HG02973 (cell line): ENCODE measurements around the gene SLC16A8.

Source experiments
- ATAC-seq: cut with Tn5 transposase; IDR thresholded peaks from one replicate; pipeline ENCODE4 v1.9.1; 2021; ENCODE audit warnings: moderate library complexity; ENCODE audit not compliant: unreplicated experiment

SLC16A8 gene

GRCh38 chr22:38073150-38074130, 10.5 kb downstream of the SLC16A8 start:
- no peak for ATAC-seq

GRCh38 chr22:38072322-38073149, 11.4 kb downstream of the SLC16A8 start:
- ATAC-seq, result no peak

DNA sequence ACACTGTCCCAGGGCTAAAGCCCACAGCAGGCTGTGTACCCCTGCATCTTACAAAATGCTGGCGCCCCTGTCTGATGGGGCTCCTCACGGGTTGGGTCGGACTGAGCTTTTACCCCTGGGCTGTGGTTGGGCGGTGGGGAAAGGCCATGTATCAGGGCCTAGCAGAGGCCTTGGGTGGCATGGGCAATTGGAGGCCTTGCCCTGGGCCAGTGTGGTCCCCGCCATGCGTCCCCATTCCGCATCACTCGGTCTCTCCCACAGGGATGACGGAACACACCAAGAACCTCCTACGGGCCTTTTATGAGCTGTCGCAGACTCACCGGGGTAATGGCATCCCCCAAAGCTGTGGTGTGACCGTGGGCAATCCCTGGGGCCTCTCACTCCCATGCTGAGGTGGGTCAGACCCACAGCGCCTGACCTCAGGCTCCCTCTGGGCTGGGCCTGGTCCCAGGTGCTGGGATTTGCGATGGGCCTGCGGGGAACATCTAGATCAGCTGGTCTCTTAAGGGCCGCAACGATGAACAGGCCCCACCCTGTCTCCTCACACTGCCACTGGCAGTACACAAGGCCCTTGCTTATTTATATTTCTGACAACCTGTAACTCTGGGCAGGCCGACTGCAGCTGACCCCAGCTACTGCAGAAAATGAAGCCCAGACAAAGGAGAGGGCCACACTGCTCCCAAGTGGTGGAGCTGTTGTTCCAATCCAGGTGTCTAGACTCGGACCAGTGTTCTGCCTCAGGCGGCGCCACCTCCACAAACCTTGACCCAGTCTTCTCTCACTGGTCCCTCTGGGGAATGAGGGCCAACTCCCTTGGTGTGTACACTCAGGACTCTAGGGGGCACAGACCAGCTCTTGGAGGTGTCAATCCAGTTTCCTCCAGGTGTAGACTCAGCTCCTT, 12.3 kb downstream of the SLC16A8 start:
- ATAC-seq, result no peak

- ATAC-seq, result no peak
Observed at GRCh38 chr22:38070250-38070921, 13.6 kb downstream of the SLC16A8 start.

- no peak for ATAC-seq
Observed at GRCh38 chr22:38069372-38070249, 14.4 kb downstream of the SLC16A8 start.

DNA sequence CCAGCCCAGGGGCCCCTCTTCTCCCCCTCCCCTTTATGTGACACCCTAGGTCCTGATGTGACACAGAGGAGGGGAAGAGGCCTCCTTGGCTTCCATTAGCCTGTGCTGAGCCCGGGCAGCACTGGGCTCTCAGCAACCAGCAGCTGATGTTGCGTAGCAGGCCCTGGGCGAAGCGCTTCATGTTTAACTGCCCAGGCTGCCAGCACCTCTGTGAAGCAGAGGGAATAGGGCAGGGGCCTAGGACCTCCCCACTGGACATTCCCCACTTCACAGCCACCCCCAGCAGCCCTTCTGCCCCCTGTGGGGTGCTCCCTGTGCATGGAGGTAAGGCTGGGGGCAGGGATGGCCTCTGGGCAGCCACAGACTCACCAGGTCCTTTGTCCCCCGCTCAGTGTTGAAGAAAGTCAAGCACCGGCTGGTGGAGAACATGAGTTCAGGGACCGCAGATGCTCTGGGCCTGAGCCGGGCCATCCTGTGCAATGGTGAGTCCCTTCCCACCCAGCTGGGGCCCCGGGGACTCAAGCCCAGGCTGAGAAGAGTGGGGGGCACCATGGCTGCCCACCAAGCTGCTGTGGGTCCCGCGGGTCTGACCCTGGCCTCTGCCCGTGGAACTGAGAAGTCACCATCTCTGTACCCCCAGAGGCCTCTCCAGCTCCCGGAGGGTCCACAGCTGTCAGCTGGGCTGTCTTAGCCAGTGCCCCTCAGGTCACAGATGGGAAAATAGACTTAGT, 15.2 kb downstream of the SLC16A8 start:
- no peak for ATAC-seq

GRCh38 chr22:38067761-38068360, 16.1 kb downstream of the SLC16A8 start:
- ATAC-seq, result no peak

DNA sequence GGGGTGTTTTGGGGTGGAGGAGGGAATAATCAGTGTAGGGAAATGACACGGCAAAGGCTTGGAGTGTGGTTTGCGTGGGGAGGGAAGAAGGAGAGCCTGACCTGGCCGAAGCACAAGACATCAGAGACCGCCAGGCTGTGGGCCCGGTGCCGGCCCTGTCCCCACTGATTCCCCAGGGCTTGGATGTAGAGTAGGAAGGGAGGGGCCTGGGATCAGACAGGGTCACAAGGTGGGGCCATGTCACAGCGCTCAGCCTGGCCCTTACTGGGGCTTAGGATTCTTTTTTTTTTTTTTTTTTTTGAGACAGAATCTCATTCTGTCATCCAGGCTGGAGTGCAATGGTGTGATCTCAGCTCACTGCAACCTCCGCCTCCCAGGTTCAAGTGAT, 17.0 kb downstream of the SLC16A8 start:
- ATAC-seq, result no peak

- no peak for ATAC-seq
Observed at GRCh38 chr22:38066381-38067027, 17.5 kb downstream of the SLC16A8 start.

GRCh38 chr22:38065539-38065938, 18.4 kb downstream of the SLC16A8 start:
- ATAC-seq, result no peak

DNA sequence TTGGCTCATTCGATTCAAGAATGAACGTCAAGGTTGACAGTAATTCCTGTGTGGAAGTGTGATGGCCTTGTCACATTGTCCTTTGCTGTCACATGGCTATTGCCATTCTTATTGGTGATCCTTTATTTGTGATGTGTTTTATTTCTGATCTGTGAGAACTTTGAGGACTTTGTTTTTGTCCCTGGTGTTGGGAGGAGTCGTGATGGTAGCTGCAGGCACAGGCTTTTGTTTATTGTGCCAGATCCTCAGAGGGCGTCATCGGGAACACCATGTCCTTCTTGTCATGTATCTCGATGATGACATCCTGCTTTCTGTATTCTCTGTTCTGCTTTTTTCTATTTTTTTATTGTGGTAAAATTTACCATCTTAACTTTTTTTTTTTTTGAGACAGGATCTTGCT, 21.2 kb downstream of the SLC16A8 start:
- ATAC-seq, result no peak

GRCh38 chr22:38056969-38057891, 26.8 kb downstream of the SLC16A8 start, which contains the start of gene PICK1:
Gene PICK1 (plus strand): TSS chr22:38057404. CDS start chr22:38057810, 406 bp downstream.
- ATAC-seq, result peak; percentile 49

DNA sequence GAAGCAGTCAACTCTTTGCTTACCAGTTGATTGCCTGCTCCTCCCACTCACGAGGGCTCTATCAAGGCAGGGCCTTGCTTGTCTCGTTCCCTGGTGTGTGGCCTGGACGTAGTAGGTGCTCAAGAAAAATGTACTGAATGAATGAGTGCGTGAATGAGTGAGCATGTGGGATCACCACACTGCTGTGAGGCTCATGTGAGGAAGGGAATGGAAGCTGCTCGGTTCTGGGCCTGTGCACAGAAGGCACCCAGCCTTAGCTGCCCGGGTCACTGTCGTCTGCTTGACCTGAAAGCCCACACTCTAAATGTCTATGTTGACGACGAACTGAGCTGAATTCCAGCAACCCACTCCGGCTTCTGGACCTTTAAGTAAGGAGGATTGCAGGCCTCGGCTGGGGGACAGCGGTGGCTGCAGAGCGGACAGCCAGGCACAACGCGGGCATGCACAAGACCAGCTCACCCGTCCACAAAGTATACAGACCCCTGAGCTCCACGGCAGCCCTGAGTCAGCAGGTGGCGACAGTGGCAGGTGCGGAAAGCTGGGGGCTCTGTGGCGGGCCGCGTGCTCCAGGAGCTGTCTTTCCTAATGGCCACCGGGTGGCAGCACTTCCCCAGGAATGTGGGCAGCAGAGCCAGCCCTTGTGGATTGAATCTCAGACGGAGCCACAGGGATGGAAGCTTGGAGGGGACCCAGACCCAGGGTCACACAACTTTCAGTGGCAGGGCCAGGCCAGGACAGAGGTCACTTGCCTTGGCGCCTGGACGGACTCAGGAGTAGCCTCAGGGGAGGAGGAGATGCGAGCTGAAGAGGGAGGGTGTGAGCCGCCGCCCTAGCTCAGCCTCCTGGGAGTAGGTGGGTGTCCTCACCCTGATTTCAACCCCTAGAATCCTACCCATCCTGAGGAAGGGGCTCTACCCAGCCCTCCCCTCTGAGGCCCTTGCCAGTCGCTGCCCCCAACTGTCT, 31.8 kb downstream of the SLC16A8 start:
- no peak for ATAC-seq

- ATAC-seq, result no peak
Observed at GRCh38 chr22:38051261-38051660, 32.7 kb downstream of the SLC16A8 start.

- ATAC-seq, result no peak
Observed at GRCh38 chr22:38050720-38051119, 33.3 kb downstream of the SLC16A8 start.
